HG02970 (cell line): Measurements from ENCODE around the gene GPR39.

Source experiments
- ATAC-seq: cut with Tn5 transposase; IDR thresholded peaks from one replicate; pipeline ENCODE4 v1.9.1; 2021; ENCODE audit warnings: mild to moderate bottlenecking, moderate library complexity, moderate number of reproducible peaks; ENCODE audit not compliant: unreplicated experiment, low FRiP score

GPR39 gene

DNA sequence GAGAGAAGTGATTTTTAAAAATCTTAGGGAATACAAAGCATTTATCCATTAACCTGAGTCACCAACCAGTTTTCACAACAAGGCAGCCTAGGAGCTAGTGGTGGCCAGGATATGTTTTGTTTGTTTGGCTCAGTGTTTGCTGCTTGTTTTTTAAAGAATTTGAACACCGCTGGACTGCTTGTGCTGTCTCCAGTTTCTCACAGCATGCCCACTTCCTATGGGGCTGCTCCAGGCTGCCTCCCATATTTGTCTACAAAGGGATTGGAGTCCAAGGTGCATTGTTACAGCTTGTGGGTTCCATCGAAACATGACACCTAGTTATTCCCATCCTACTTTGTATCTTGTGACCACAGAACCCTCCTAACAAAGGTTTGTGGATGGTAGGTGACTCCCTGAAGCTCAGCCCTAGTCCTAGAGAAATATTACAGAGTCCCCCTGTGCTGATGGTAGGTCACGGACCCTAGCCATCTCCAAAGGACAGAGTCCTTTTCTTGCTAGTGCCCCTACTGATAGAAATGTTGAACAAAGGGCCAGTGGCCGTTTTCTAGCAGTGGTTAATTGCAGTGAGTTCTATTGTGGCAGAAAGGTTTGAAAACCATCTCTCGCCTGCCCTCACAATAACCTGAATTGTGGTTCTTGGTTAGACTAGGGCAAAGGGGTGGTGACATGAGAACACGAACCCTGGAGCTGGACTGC lies 23.2 kb downstream of the GPR39 start:
- ATAC-seq, result no peak

DNA sequence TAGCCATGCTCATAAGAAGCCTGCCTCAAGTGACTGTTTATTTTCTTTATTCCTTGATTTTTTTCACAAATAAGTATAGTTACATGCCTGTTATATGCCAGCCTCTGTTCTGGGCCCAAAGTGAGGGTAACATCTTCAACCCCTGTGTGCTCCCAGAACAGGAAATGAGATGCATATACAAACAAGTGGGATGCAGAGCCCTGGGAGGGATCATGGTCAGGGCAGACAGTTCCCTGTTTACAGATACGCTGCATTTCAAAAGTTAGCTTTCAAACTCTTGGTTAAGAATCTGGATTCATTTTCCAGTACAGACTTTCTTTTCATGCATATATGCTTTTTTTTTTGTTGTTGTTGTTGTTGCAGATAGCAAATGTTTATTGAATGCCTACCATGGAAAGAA lies 24.4 kb downstream of the GPR39 start:
- no peak for ATAC-seq

DNA sequence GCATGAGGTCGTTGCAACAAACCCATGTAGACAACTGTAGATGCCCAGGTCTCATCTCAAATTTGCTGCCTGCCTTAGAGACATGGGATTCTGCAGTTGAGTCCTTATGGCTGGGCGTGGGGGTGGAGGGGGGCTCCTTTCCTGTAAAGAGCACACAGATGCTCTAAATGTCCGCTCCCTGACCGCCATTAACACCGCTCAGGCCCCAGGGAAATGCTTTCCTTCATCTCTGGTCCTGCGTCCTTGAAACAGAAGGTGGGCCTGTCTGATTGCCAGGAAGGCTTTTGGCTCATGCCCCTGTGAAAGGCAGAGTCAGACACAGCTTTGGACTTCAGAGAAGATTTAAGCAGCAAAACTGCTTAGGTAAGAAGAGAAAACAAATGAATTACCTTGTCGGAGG lies 25.7 kb downstream of the GPR39 start:
- ATAC-seq, result no peak

DNA sequence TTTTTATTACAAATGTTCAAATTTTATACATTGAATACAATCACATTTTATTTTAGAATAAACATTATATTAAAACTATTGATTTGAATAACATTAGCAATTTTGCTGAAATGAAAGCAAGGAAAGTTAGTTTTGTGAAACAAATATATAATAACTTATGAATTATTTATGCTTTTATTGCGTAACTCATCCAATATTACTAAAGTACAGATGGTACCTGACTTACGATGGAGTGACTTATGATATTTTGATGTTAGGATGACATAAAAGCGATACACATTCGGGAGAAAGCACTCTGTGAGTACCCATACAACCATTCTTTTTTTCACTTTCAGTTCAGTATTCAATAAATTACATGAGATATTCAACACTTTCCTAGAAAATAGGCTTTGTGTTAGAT lies 26.5 kb downstream of the GPR39 start:
- no peak for ATAC-seq

DNA sequence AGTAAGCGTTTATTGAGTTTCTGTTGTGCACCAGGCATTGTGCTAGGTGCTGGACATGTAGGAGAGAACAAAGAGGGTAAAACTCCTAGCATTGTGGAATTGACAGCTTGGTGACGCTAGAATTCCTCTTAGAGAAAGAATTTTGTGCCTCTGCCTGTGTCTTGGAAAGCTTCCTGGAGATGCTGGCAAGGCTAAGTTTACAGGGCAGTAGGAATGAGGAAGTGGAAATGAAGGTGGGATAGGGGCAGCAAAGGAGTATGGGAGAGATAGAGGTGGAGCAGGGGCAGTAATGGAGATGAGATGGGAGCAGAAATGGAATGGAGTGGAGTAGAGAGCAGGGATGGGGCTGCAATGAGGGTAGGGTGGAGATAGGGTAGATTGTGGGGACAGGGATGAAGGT lies 29.8 kb downstream of the GPR39 start:
- no peak for ATAC-seq

DNA sequence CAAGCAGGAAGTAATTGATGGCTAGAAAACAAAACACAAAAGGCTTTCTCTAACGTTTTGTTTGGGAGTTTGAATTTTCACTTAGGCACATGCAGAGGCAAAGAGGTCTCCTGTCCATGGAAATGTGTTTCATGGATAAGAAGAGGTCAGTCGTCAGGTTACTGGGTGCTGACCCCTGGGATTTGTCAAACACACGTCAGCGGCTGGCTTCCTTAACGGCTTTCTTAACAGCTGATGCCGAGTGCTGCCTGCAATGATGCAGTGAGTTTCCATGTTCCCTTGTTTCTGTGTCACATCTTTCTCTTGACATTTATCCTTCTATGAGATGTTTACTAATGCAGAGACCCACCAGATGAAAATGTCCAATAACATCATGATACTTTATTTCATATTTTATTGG lies 31.7 kb downstream of the GPR39 start:
- no peak for ATAC-seq

DNA sequence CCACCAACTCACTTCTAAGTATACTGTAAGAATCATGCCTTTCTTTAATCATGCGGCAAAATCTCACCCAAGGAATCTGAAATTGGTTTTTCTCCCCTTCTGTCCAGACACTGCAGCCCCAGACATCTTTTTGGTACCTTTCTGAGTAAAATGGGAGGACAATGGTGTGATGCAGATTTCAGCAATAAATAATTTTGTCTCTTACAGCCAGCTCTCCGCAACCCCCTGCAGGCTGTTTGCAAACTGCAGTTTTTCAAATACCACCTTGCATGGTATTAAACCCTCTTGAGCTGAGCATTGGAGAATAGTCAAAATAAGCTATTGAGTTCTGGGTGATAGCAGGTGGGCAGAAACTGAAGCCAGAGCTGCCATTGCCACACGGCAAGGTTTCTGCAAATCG lies 32.2 kb downstream of the GPR39 start:
- ATAC-seq, result no peak

DNA sequence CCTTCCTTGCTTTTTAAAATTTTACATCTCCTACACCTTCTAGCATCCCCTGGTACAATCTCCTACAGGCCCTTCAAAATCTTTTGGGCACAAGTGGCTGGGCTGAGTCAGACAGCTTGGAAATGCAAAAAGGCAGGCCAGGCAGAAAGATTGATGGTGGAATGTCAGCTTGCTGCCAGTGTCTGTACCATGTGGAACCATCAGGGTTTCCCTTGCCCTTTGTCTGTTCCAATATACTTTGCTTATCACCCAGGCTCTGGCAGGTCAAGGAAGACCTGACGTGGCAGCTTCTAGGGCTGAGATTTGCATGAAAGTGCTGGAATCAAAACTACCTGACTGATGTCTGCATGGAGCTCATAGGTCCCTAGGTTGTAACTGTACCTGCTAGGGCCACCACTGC lies 33.3 kb downstream of the GPR39 start:
- ATAC-seq, result no peak

DNA sequence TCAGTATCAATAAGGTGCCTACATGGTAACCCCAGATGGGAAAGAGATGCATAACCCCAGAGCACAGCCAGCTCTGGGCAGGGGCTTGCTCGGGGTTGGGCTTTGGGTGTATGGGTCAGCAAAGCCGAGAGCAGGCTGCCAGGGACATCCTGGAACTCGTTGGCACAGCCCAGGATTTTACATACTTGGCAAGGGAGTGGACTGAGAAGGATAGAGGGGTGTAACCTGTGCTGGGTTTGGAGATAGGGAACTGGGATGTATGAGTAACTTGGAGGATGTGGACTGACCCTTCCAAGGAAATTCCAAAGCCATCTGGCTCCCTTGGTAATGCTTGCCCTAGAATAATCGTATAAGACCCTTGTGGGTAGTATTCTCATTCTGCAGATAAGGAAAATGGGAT lies 44.2 kb downstream of the GPR39 start:
- ATAC-seq, result no peak

DNA sequence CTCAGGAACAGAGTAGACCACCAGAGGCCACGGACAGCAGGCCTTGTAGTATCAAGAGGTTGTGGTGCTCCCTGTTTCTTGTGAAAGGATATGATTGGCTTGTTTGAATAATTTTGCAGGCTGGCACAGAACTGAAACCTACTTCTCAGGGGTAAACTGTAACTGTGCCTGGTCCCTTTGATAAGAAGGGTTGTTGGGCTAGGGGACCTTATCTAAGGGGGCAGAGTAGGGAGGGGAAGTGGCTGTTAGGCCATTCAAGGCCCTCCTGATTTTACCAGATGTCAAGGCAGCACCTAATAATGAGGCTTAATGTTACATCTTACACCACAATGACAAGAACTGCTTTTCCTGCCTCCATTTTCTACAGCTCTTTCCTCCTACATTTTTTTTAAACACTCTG lies 45.6 kb downstream of the GPR39 start:
- no peak for ATAC-seq

DNA sequence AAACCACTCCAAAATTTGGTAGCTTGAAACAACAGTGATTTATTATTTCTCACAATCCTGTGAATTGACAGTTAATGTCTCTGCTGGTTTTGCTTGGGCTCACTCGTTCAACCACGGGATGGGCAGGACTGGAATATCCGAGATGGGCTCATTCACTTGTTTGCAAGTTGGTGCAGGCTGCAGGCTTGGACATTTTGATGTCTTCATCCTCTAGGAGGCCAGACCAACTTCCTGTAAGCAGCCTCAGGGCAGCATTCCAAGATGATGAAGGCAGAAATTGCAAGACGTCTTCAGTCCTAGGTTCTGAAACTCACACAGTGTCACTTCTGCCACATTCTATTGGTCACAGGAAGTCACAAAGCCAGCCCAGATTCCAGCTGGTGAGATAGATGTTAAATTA lies 47.1 kb downstream of the GPR39 start:
- ATAC-seq, result no peak

DNA sequence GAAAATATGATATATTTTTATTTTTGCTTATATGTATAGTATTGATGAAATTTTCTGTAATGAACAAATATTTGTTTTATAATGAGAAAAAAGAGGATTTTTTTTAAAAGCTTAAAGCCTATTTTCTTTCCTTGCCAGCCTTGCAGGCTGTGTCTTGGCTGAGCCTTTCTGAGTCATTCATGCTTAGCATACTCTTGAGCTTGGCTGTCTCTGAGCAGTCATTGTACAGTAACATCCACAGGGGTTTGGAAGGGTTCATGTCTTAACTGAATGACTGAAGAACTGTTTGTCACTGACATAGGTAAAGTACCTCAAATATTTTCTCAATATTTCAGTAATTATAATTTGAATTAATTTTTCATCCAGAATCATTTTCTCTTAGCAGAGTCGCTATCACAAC lies 49.3 kb downstream of the GPR39 start:
- ATAC-seq, result no peak

DNA sequence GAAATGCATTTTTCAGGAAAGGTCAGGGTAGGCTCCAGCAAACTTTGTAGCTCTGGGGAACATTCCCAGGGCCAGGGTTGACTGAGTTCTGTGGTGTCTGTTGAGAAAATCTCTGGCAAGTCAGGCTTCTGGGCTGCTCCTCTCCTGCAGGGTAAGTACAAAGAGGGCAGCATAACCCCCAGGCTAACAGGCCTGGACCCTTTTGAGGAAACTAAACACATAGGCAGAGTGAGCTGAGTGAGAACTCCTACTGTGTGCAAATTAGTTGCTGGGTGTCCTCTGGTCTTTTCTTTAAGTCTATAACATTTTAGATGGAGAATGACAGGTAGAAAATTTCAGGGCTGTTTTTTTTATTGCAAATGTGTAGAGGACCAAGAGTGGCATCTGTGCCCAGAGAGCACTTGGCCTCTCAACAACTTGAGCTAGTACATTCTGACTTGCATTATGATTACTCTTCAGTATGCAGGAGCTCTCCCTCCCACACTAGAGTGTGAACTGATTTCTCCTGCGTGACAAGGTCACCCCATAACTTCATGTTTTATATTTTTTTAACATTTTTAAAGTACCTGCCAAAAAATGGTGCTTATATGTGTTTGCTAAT lies 49.9 kb downstream of the GPR39 start:
- ATAC-seq, result no peak

DNA sequence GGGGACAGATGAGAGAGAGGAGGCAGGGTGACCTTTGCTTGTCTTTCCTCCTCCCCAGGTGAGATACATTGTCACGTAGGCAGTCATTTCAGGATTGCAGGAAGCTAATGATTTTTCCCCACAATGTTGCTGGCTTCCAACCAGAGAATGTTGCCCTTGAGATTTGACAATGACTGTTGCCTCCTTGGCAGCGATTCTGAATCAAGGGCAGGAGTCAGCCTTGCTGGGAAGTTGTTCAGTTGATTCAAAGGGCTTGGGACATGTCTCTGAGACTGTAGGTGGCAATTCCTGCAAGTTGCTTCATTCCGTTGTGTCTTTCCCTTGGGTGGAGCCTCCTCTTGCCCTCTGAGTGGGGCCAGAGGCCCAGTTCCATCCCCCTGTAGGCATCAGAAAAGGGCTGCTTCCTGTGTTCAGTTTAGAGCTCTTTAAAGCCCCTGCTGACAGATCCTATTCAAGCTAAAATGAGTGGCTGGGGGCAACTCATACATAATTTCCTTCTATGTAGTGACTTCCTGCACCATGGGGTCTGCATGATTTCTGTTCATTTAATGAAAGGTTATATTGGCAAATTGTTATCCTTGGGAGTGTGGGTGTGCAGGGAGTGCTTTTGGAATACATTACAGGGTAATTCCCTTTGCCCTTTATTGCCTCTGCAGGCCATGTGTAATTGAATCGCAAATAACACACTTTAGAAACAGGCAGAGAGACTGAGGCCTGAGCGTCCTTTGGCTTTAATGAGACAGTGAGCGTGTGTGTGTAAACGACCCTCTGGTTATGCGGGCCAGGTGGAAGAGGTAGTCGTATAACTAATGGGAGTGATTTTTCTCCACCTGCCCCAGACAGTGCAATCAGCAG lies 52.4 kb downstream of the GPR39 start:
- no peak for ATAC-seq

DNA sequence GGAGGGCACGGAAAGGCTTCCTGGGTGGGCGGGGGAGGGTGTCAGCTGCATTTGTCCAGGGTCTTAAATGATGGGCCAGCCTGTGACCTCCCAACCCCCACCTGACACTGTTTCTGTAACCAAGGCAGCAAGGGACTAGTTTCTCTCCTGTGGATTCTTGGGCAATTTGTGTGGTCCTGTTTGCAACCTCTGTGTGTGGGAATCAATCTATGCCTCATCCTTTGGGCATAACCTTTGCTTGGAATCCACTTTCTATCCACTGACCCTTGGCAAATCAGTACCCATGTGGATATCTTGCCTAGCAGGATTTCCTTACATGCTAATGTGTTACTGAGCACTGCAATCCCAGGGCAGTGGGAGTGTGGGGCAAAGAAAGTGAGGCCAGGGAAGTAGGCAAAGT lies 54.1 kb downstream of the GPR39 start:
- ATAC-seq, result no peak

DNA sequence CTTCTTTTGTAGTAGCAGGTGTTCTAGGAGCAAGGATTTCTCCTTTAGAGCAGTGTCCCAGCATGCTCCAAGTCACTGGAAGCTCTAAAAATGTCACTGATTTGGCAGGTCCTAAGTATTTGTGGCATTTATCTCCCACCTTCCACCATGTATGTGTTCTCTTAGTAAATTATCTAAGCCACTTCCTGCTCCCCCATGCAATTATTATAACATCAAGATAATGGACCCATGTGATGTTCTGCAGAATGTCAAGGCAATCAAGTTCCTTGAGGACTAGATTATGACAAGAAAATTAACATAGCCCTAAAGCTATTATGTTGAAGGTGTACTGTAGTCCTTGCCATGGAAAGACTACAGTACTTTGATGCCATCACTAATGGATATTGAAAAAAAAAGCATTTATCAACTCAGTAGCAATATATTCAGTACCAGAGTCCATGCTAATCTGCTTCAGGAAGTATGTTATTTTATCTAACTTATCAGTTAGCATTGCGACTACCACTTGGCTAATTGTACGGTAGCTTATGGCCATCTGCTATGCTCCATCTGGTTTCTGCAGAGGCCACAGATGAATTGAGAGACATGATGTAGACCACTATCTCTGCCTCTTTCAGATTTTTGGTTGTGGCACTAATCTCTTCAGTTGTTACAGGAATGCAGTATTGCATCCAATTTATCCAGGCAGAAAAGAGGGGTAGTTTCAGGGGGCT lies 56.7 kb downstream of the GPR39 start:
- ATAC-seq, result no peak

DNA sequence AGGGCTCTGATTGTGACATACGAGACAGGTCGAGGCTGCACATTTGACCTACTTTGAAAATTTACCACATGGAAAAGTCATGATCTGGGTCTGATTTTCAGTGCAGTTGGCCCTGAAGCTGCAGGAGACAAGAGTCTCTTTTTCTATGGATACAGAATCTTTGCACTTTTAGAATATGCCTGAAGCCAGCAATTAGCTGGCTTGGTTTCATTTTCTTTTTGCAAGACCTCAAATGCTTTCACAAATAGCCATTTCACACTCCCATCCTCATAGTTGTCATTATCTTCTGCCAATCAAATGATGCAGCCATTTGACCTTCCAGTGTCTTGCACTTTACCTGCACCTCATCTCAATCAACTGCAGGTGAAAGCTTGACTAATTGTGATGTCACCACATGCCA lies 59.0 kb downstream of the GPR39 start:
- ATAC-seq, result no peak

DNA sequence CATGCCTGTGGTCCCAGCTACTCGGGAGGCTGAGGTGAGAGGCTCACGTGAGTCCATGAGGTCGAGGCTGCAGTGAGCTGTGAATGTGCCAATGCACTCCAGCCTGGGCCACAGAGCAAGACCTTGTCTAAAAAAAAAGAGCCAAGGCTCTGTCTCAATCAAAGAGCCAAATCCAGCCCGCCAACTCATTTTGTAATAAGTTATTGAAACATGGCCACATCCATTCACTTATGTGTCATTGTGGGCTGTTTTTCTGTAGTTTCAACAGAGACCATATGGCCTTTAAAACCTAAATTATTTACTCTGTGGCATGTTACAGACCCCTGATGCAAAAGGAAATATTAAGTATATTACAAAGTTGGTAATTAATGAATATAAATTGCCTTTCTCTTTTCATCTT lies 60.8 kb downstream of the GPR39 start:
- ATAC-seq, result no peak

DNA sequence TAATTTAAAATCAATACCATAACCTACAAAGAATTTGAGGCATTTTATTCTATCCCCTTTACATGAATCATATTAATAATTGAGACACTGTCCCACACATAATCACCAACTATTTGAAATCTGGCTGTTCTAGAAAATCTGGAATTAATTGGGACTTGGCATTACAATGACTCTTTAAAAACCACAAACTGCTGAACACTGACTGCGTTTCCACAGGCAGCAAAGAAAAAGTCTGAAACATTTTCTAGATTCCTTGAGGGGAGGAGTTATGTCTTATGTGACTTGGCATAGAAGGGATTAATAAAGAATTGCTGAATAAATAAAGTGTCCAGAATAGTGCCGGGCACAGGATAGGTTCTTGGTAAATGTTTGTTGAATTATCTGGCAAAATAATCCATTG lies 61.4 kb downstream of the GPR39 start:
- no peak for ATAC-seq

DNA sequence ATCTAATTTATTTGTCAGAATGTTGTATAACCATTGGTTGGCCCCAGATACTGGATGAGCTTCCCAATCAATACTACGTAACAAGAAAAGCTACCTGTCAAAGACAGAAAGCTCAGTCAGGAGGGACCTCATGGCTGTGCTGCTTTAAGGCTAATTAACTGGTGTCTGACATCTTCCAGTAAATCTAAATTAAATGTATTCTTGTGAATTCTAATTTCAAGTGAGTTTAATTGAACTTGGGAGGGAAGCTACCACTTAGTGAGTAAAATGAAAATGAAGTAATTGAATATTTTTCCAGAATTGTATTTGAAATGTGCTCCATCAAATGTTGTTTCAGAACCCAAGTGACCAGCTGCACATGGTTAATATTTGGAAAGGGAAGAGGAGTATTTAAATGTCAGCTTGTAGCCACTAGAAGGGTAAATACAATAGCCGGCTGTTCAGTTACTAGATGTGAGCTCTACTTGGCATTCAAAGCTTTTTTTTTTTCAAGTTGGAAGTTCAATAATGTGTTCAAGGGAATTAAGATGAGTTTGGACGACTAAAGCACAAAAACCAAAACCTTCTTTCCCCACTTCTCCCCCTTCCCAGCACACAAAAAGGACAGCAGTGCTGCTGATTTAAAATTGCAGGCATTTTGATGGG lies 62.0 kb downstream of the GPR39 start:
- no peak for ATAC-seq

DNA sequence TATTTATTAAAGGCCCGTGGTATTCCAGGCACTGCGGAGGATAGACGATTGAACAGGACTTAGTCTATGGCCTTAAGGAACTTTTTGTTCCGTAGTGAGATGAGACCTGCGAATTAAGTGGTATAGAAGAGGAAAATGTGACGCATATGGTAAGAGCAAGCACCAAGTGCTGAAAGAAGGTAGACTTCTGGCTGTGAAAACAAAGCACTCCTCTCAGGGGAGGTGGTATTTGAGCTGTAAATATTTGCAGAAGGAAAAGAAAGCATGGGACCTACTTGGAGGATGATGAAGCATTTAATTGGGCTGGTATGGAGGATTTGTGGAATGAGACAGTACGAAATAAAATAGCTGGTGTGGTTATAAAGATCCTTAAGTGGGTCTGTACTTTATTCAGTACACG lies 62.5 kb downstream of the GPR39 start:
- no peak for ATAC-seq
